Endodermal cell (in vitro differentiated cells): Measurements from ENCODE around the gene TP53RK. TPM values are rescaled to one million over a fixed set of nuclear protein-coding genes. Genes with fewer than 3 reads are reported as not detected.

Source experiments
- DNase-seq: peaks from one replicate; pipeline ENCODE4 v3.0.0-alpha.2; 2017
- H3K27ac ChIP-seq: 2 replicates; pipeline ENCODE4 v1.5.1; 2013; ENCODE audit warnings: mild to moderate bottlenecking, low read depth, low read length, moderate library complexity
- H3K27me3 ChIP-seq: 2 replicates; pipeline ENCODE4 v1.6.1; 2013; ENCODE audit warnings: mild to moderate bottlenecking, low read length, moderate library complexity; ENCODE audit not compliant: insufficient read depth, control insufficient read depth, poor library complexity, severe bottlenecking
- H3K36me3 ChIP-seq: 2 replicates; pipeline ENCODE4 v1.7.0; 2013; ENCODE audit warnings: mild to moderate bottlenecking, low read length, moderate library complexity; ENCODE audit not compliant: control insufficient read depth, insufficient read depth
- H3K4me1 ChIP-seq: one replicate; pipeline ENCODE4 v1.7.0; 2013; ENCODE audit warnings: low read length; ENCODE audit not compliant: control insufficient read depth, insufficient read depth
- H3K4me3 ChIP-seq: 2 replicates; pipeline ENCODE4 v1.5.1; 2013; ENCODE audit warnings: mild to moderate bottlenecking, low read length, moderate library complexity
- H3K9ac ChIP-seq: 2 replicates; pipeline ENCODE4 v1.6.1; 2013; ENCODE audit warnings: mild to moderate bottlenecking, low read length, moderate library complexity; ENCODE audit not compliant: poor library complexity, severe bottlenecking; ENCODE audit errors: extremely low read depth
- H3K9me3 ChIP-seq: 2 replicates; pipeline ENCODE4 v1.6.1; 2013; ENCODE audit warnings: mild to moderate bottlenecking, low read length, moderate library complexity; ENCODE audit not compliant: control insufficient read depth
- H3K27ac Mint-ChIP-seq: 2 replicates; pipeline ENCODE4 v1.8.0; 2020; ENCODE audit warnings: mixed read lengths
- H3K27me3 Mint-ChIP-seq: 2 replicates; pipeline ENCODE4 v1.8.0; 2021; ENCODE audit warnings: mild to moderate bottlenecking, mixed read lengths; ENCODE audit not compliant: insufficient read depth
- H3K36me3 Mint-ChIP-seq: 2 replicates; pipeline ENCODE4 v1.8.0; 2020; ENCODE audit warnings: low read depth, mixed read lengths
- H3K4me1 Mint-ChIP-seq: 2 replicates; pipeline ENCODE4 v1.8.0; 2020; ENCODE audit warnings: mixed read lengths
- H3K4me3 Mint-ChIP-seq: 2 replicates; pipeline ENCODE4 v1.8.0; 2020; ENCODE audit warnings: mild to moderate bottlenecking, moderate library complexity, mixed read lengths
- H3K9me3 Mint-ChIP-seq: 2 replicates; pipeline ENCODE4 v1.8.0; 2020; ENCODE audit warnings: mild to moderate bottlenecking, mixed read lengths
- WGBS, 2 experiments: methylation state at CpG; one replicate each; pipeline versions ENCODE4 v1.1.5 to v1.1.7; 2013; ENCODE audit warnings: missing lambda C conversion rate in 2 of 2, mixed read lengths in 1 of 2; ENCODE audit not compliant: insufficient coverage in 1 of 2, insufficient read length in 1 of 2; 5-methylcytosine and 5-hydroxymethylcytosine counted together
- total RNA-seq, 2 donors: library from RNA; stranded (reverse); fragmentation: NEBNext Ultra II Directional in 1 of 2; extraction: Animal tissue kit (Norgen Biotek cat#: 25700) in 1 of 2; gene quantifications; 2 replicates in 1 of 2; 3 replicates in 1 of 2; pipeline ENCODE4 v1.2.1, GENCODE V29; 2021
- TF ChIP-seq, protein P1 (sequence below): fragments of 200-600 bp; sonication (generic); conservative IDR thresholded peaks from 2 replicates; pipeline ENCODE4 v1.5.0; 2021; ENCODE audit warnings: antibody characterized with exemption, mild to moderate bottlenecking

TP53RK gene
- total RNA-seq, 2 donors from 2014 or later = 9.4 to 9.9 TPM

DNA sequence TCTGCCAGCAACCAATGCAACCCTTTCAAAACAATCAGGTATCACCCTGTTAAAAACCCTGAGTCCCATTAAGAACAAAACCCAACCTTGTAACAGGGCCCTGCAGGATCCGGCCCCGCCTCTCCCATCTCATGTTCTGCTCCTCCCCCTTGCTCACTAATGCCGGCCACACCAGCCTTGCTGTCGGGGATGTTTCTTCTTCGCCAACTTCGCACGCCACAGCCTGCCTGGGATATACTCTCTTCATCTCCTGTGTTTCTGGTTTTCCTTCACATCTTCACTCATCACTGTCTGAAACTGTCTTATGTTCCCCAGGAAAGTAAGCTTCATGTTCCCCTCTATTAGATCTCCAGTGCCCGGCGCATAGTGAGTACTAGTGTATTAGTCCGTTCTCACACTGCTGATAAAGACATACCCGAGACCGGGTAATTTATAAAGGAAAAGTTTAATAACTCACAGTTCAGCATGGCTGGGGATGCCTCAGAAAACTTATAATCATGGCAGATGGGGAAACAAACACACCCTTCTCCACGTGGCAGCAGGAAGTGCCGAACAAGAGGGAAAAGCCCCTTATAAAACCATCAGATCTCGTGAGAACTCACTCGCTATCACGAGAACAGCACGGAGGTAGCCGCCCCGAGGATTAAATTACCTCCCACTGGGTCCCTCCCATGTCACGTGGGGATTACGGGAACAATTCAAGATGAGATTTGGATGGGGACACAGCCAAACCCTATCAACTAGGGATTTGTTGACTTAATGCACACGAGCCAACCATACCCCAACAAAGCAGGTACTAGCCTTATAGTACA is 5.1 kb downstream of the TP53RK start:
- H3K36me3 Mint-ChIP-seq = peaks cover 24% of the 10 kb centered on the region
- peaks cover 30% of the 10 kb centered on the region for H3K4me1 Mint-ChIP-seq

DNA sequence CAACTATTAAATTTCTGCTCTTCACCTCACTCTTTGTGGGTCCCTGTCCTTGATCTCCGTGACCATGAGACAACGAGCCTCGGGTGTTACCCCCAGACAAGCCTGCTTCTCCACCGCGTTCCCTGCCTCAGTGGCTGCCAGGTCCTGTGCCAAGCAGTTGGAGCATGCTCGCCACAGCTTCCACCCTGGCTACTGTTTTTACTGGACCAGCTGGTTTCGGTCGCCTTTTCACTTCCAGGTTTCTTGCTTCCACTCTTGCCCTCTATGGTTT is 5.6 kb downstream of the TP53RK start:
- H3K9me3 Mint-ChIP-seq = peaks cover 10% of the 10 kb centered on the region
- peak overlapping the region; percentile 87 for H3K27ac Mint-ChIP-seq
- Histone ChIP-seq H3K4me3 (peak overlapping the region; percentile 67), H3K9me3 (peaks cover 10% of the 10 kb centered on the region), H3K27me3 (no peaks in the 10 kb centered on the region), H3K9ac (no peak overlapping the region), H3K27ac (peak overlapping the region; percentile 33), H3K4me1 (no peaks in the 10 kb centered on the region), H3K36me3 (peaks cover 28% of the 10 kb centered on the region)
- no peak for DNase-seq
- WGBS, 2 experiments = 68 to 76% methylated on average over 8 of the region's 8 CpGs
- peaks cover 24% of the 10 kb centered on the region for H3K36me3 Mint-ChIP-seq
- no peaks in the 10 kb centered on the region for H3K27me3 Mint-ChIP-seq
- H3K4me3 Mint-ChIP-seq = peak overlapping the region; percentile 56
- TF ChIP-seq, protein P1, sequence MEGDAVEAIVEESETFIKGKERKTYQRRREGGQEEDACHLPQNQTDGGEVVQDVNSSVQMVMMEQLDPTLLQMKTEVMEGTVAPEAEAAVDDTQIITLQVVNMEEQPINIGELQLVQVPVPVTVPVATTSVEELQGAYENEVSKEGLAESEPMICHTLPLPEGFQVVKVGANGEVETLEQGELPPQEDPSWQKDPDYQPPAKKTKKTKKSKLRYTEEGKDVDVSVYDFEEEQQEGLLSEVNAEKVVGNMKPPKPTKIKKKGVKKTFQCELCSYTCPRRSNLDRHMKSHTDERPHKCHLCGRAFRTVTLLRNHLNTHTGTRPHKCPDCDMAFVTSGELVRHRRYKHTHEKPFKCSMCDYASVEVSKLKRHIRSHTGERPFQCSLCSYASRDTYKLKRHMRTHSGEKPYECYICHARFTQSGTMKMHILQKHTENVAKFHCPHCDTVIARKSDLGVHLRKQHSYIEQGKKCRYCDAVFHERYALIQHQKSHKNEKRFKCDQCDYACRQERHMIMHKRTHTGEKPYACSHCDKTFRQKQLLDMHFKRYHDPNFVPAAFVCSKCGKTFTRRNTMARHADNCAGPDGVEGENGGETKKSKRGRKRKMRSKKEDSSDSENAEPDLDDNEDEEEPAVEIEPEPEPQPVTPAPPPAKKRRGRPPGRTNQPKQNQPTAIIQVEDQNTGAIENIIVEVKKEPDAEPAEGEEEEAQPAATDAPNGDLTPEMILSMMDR = no peak
- peaks cover 30% of the 10 kb centered on the region for H3K4me1 Mint-ChIP-seq

More for the DNA sequence above, 5.1 kb downstream of the TP53RK start:
- Histone ChIP-seq H3K9me3 (peaks cover 10% of the 10 kb centered on the region), H3K9ac (no peak overlapping the region), H3K4me3 (peak overlapping the region; percentile 67), H3K27me3 (no peaks in the 10 kb centered on the region), H3K27ac (peak overlapping the region; percentile 33), H3K36me3 (peaks cover 28% of the 10 kb centered on the region), H3K4me1 (no peaks in the 10 kb centered on the region)
- Mint-ChIP-seq H3K9me3 (peaks cover 10% of the 10 kb centered on the region), H3K27ac (peak overlapping the region; percentile 87), H3K4me3 (peak overlapping the region; percentile 56), H3K27me3 (no peaks in the 10 kb centered on the region)
- 61 to 63% methylated on average over 21 to 23 of the region's 23 CpGs for WGBS, 2 experiments
- DNase-seq = peak; percentile 90
- TF ChIP-seq, protein P1 = no peak

DNA sequence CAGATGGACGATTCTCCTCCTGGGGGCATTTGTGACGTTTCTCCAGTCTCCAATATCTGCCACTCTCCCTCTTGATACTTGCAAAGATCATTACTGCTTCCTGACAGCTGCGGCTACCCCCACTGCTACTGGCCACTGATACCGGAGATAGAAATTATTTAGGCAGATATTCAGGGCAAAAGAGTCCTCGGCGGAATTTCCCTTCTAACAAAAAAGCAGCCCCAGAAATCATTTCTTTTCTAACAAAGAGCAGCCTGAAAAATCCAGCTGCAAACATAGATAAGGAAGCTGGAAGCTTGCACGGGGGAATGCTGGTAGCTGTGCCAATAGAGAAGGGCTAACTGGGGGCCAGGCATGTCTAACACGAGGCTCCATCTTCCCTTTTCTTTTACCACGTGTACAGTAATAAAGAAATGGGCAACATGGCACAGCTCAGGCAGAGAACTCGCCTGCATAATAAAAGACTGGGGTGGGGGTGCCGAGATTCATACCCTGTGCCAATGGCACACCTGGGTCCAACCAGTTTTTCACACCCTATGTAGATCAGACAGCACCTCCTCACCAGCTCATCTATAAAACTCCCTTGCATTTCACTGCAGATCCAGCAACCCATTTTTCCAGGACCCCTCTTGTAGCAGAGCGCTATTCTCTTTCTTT is 6.1 kb downstream of the TP53RK start:
- peaks cover 24% of the 10 kb centered on the region for H3K36me3 Mint-ChIP-seq
- 89 to 90% methylated on average over 6 to 12 of the region's 12 CpGs for WGBS, 2 experiments

More for the DNA sequence above, 6.1 kb downstream of the TP53RK start:
- H3K4me3 Mint-ChIP-seq = peak overlapping the region; percentile 56
- Histone ChIP-seq H3K36me3 (peaks cover 28% of the 10 kb centered on the region), H3K27ac (no peak overlapping the region), H3K4me3 (peak overlapping the region; percentile 67), H3K9ac (no peak overlapping the region), H3K9me3 (peaks cover 10% of the 10 kb centered on the region), H3K4me1 (no peaks in the 10 kb centered on the region), H3K27me3 (no peaks in the 10 kb centered on the region)
- peaks cover 10% of the 10 kb centered on the region for H3K9me3 Mint-ChIP-seq
- peaks cover 28% of the 10 kb centered on the region for H3K4me1 Mint-ChIP-seq
- H3K27me3 Mint-ChIP-seq = no peaks in the 10 kb centered on the region
- TF ChIP-seq, protein P1 = no peak
- no peak overlapping the region for H3K27ac Mint-ChIP-seq
- DNase-seq = no peak
